K562 (cell line): ENCODE data around the gene CDSN. TPM values are rescaled to one million over a fixed set of nuclear protein-coding genes. Genes with fewer than 3 reads are reported as not detected.

ENCODE experiments used
- BRD4 ChIP-seq: fragments of 200-600 bp; sonication (generic); IDR thresholded peaks from 2 replicates; pipeline ENCODE4 v1.6.1; 2017; ENCODE audit warnings: inconsistent platforms
- CBX8 ChIP-seq: fragments of 200-600 bp; sonication (generic); IDR thresholded peaks from 2 replicates; pipeline ENCODE4 v1.6.1; 2012; ENCODE audit warnings: borderline replicate concordance, mixed run types, low read depth, mild to moderate bottlenecking, moderate library complexity, mixed read lengths, low read length, control low read depth, inconsistent platforms; ENCODE audit not compliant: poor library complexity, severe bottlenecking; ENCODE audit errors: extremely low read depth
- E2F5 ChIP-seq: sonication (generic); formaldehyde crosslinking; IDR thresholded peaks from 2 replicates; pipeline ENCODE4 v1.8.0; 2022; ENCODE audit warnings: mild to moderate bottlenecking, missing genetic modification reagents
- E4F1 ChIP-seq: fragments of 250-450 bp; sonication (Bioruptor Pico); IDR thresholded peaks from 2 replicates; pipeline ENCODE4 v1.5.0; 2021; ENCODE audit warnings: mild to moderate bottlenecking, borderline replicate concordance
- ELK3 ChIP-seq: fragments of 450-650 bp; formaldehyde crosslinking; IDR thresholded peaks from 2 replicates; pipeline ENCODE4 v1.4.0; 2020; ENCODE audit warnings: mild to moderate bottlenecking
- GATAD2B ChIP-seq: fragments of 450-650 bp; IDR thresholded peaks from 2 replicates; pipeline ENCODE4 v1.6.1; 2017; ENCODE audit warnings: mild to moderate bottlenecking, borderline replicate concordance
- HNRNPUL1 ChIP-seq: fragments of 200-400 bp; formaldehyde crosslinking; IDR thresholded peaks from 2 replicates; pipeline ENCODE4 v1.6.1; 2017; ENCODE audit warnings: low read length
- PML ChIP-seq: IDR thresholded peaks from 2 replicates; pipeline ENCODE4 v1.6.1; 2012; ENCODE audit warnings: low read length, inconsistent platforms
- RB1 ChIP-seq: fragments of 450-650 bp; IDR thresholded peaks from 2 replicates; pipeline ENCODE4 v1.6.1; 2017; ENCODE audit warnings: low read depth, mild to moderate bottlenecking
- RBM17 ChIP-seq: fragments of 200-400 bp; formaldehyde crosslinking; IDR thresholded peaks from 2 replicates; pipeline ENCODE4 v1.6.1; 2017; ENCODE audit warnings: low read depth, mild to moderate bottlenecking, low read length, borderline replicate concordance
- SMAD3 ChIP-seq: fragments of 450-650 bp; formaldehyde crosslinking; conservative IDR thresholded peaks from 2 replicates; pipeline ENCODE4 v1.4.0; 2020; ENCODE audit warnings: mild to moderate bottlenecking
- TAF15 ChIP-seq: fragments of 200-400 bp; formaldehyde crosslinking; IDR thresholded peaks from 2 replicates; pipeline ENCODE4 v1.6.1; 2017; ENCODE audit warnings: mild to moderate bottlenecking, low read depth, low read length, moderate library complexity
- TFAP4 ChIP-seq: sonication (generic); formaldehyde crosslinking; IDR thresholded peaks from 2 replicates; pipeline ENCODE4 v1.8.0; 2022; ENCODE audit warnings: missing genetic modification reagents, mild to moderate bottlenecking, moderate library complexity, borderline replicate concordance
- TFE3 ChIP-seq: fragments of 450-650 bp; formaldehyde crosslinking; IDR thresholded peaks from 2 replicates; pipeline ENCODE4 v1.4.0; 2020; ENCODE audit warnings: mild to moderate bottlenecking, mixed read lengths
- ZFP91 ChIP-seq: sonication (generic); formaldehyde crosslinking; IDR thresholded peaks from 2 replicates; pipeline ENCODE4 v1.8.0; 2022; ENCODE audit warnings: mild to moderate bottlenecking, missing genetic modification reagents
- ZNF274 ChIP-seq: IDR thresholded peaks from 2 replicates; pipeline ENCODE4 v1.6.1; 2011; ENCODE audit warnings: low read depth, mild to moderate bottlenecking, low read length, moderate library complexity, borderline replicate concordance
- ZNF324 ChIP-seq: fragments of 250-450 bp; sonication (Bioruptor Pico); IDR thresholded peaks from 2 replicates; pipeline ENCODE4 v1.4.0; 2020; ENCODE audit warnings: mild to moderate bottlenecking
- ZNF511 ChIP-seq: sonication (generic); formaldehyde crosslinking; IDR thresholded peaks from 2 replicates; pipeline ENCODE4 v1.8.0; 2022; ENCODE audit warnings: mild to moderate bottlenecking, missing genetic modification reagents
- polyA plus RNA-seq, 8 experiments: library from polyadenylated mRNA; depleted of rRNA in 4 of 8; stranded (reverse) in 5 of 8; unstranded in 3 of 8; fragments of >200 nt; fragmentation: Nextera tagmentation in 2 of 8; fragmentation: Illumina TruSeq in 1 of 8; extraction: Ambion mirVana in 2 of 8; extraction: Trizol in 1 of 8; gene quantifications; 2 replicates each; pipeline versions ENCODE4 v1.2.1 to v1.2.3, GENCODE V29; 2011 to 2014; ENCODE audit warnings: inconsistent platforms in 1 of 8, missing spikeins in 1 of 8
- total RNA-seq, 7 experiments: library from RNA; depleted of rRNA in 6 of 7; stranded (reverse); fragments of >200 nt in 6 of 7; fragmentation: Illumina TruSeq in 2 of 7; extraction: Trizol in 2 of 7; gene quantifications; 2 replicates each; pipeline versions ENCODE4 v1.2.1 to v1.2.3, GENCODE V29; 2011 to 2021; ENCODE audit warnings: low replicate concordance in 1 of 7

Gene CDSN
- total and polyA plus RNA-seq, 9 of the 15 experiments (the other 6 are each of a cell fraction or from before 2014, with no cell fraction given), result not detected

GRCh38 chr6:31158140-31158862 lies 38.1 kb upstream of the CDSN start, which contains the start of gene TCF19 (continued):
- TF ChIP-seq ZNF511, result 0 out of 2 replicates have a peak, but pooled peaks have one; percentile 51
- TF ChIP-seq TFAP4 (CRISPR knock-in tag), result peak; percentile 79
- no peak for TF ChIP-seq RBM17
- no peak for TF ChIP-seq ZNF324 (CRISPR knock-in tag)
- TF ChIP-seq SMAD3 (CRISPR knock-in tag), result no peak
- no peak for TF ChIP-seq BRD4
- TF ChIP-seq GATAD2B, result no peak
- TF ChIP-seq CBX8, result no peak
- TF ChIP-seq TAF15, result no peak
- TF ChIP-seq ELK3, result no peak
- TF ChIP-seq E2F5 (CRISPR knock-in tag), result no peak
- peak; percentile 98 for TF ChIP-seq RB1
- no peak for TF ChIP-seq E4F1 (CRISPR knock-in tag)
- TF ChIP-seq HNRNPUL1, result no peak
- no peak for TF ChIP-seq TFE3 (CRISPR knock-in tag)
- TF ChIP-seq ZNF274, result no peak
- no peak for TF ChIP-seq ZFP91
- TF ChIP-seq PML, result no peak
